GM23338 (cell line): ENCODE results near the gene DPYSL3. TPM values are rescaled to one million over a fixed set of nuclear protein-coding genes. Genes with fewer than 3 reads are reported as not detected.
A peak's percentile ranks its signal among the peaks of the same experiment; 100 is the strongest.

Source experiments
- ATAC-seq: fragments of 200-7000 bp; cut with Tn5 transposase; 3 replicates; pipeline ENCODE4 v1.9.1; 2020
- DNase-seq: peaks from one replicate; pipeline ENCODE4 v3.0.0-alpha.2; 2015; ENCODE audit warnings: low spot score
- H2AFZ ChIP-seq: fragments of 200-600 bp; sonication (generic); 2 replicates; pipeline ENCODE4 v1.8.0; 2016; ENCODE audit warnings: antibody characterized with exemption, mild to moderate bottlenecking, moderate library complexity
- H3F3A ChIP-seq: fragments of 200-600 bp; sonication (generic); replicated peaks from 2 replicates; pipeline ENCODE4 v1.8.0; 2017; ENCODE audit warnings: antibody characterized with exemption, mixed run types, low read depth
- H3K27ac ChIP-seq: fragments of 200-600 bp; sonication (generic); 2 replicates; pipeline ENCODE4 v1.6.1; 2016; ENCODE audit warnings: low read depth
- H3K27me3 ChIP-seq: fragments of 200-600 bp; sonication (generic); 2 replicates; pipeline ENCODE4 v1.8.0; 2016; ENCODE audit warnings: mild to moderate bottlenecking, mixed run types, moderate library complexity; ENCODE audit not compliant: insufficient read depth
- H3K36me3 ChIP-seq: fragments of 200-600 bp; sonication (generic); 2 replicates; pipeline ENCODE4 v1.8.0; 2016; ENCODE audit warnings: mild to moderate bottlenecking; ENCODE audit not compliant: insufficient read depth
- H3K4me1 ChIP-seq: fragments of 200-600 bp; sonication (generic); 2 replicates; pipeline ENCODE4 v1.8.0; 2016; ENCODE audit warnings: mild to moderate bottlenecking, moderate library complexity; ENCODE audit not compliant: insufficient read depth
- H3K4me2 ChIP-seq: fragments of 200-600 bp; sonication (generic); 2 replicates; pipeline ENCODE4 v1.7.1; 2017; ENCODE audit warnings: mixed run types
- H3K4me3 ChIP-seq: fragments of 200-600 bp; sonication (generic); 2 replicates; pipeline ENCODE4 v1.6.1; 2016; ENCODE audit warnings: mixed run types
- H3K79me2 ChIP-seq: fragments of 200-600 bp; sonication (generic); replicated peaks from 2 replicates; pipeline ENCODE4 v1.8.0; 2017; ENCODE audit warnings: mild to moderate bottlenecking; ENCODE audit not compliant: insufficient read depth
- H3K9me2 ChIP-seq: fragments of 200-600 bp; sonication (generic); 2 replicates; pipeline ENCODE4 v1.8.0; 2017; ENCODE audit not compliant: insufficient read depth
- H4K20me1 ChIP-seq: fragments of 200-600 bp; sonication (generic); replicated peaks from 2 replicates; pipeline ENCODE4 v1.8.0; 2017; ENCODE audit warnings: mild to moderate bottlenecking; ENCODE audit not compliant: insufficient read depth
- H3K27ac Mint-ChIP-seq: 2 replicates; pipeline ENCODE4 v1.8.0; 2020; ENCODE audit warnings: inconsistent platforms, mild to moderate bottlenecking, moderate library complexity, mixed read lengths
- H3K27me3 Mint-ChIP-seq: 3 replicates; pipeline ENCODE4 v1.8.0; 2022; ENCODE audit warnings: low read depth, mild to moderate bottlenecking, moderate library complexity, mixed read lengths, inconsistent platforms; ENCODE audit not compliant: insufficient read depth, poor library complexity
- H3K36me3 Mint-ChIP-seq: 3 replicates; pipeline ENCODE4 v1.8.0; 2021; ENCODE audit warnings: low read depth, mild to moderate bottlenecking, inconsistent platforms, moderate library complexity, mixed read lengths
- H3K4me1 Mint-ChIP-seq: 3 replicates; pipeline ENCODE4 v1.8.0; 2020; ENCODE audit warnings: mild to moderate bottlenecking, inconsistent platforms, mixed read lengths
- H3K4me3 Mint-ChIP-seq: 3 replicates; pipeline ENCODE4 v1.8.0; 2021; ENCODE audit warnings: moderate library complexity, mild to moderate bottlenecking, inconsistent platforms, mixed read lengths
- H3K9me3 Mint-ChIP-seq: 3 replicates; pipeline ENCODE4 v1.8.0; 2020; ENCODE audit warnings: moderate library complexity, mild to moderate bottlenecking, inconsistent platforms, mixed read lengths
- CREB1 ChIP-seq: fragments of 250-450 bp; sonication (Bioruptor Pico); IDR thresholded peaks from 2 replicates; pipeline ENCODE4 v1.5.0; 2020; ENCODE audit warnings: low read depth, mild to moderate bottlenecking, moderate library complexity
- EZH2 ChIP-seq: fragments of 200-600 bp; sonication (generic); IDR thresholded peaks from one replicate; pipeline ENCODE4 v1.8.0; 2017; ENCODE audit warnings: antibody characterized with exemption, mild to moderate bottlenecking, low read depth; ENCODE audit not compliant: unreplicated experiment
- EZH2phosphoT487 ChIP-seq: fragments of 200-600 bp; sonication (generic); IDR thresholded peaks from one replicate; pipeline ENCODE4 v1.8.1; 2018; ENCODE audit warnings: antibody characterized with exemption; ENCODE audit not compliant: unreplicated experiment
- JUNB ChIP-seq: IDR thresholded peaks from one replicate; pipeline ENCODE4 v1.6.1; 2016; ENCODE audit warnings: antibody characterized with exemption; ENCODE audit not compliant: unreplicated experiment
- NANOG ChIP-seq: IDR thresholded peaks from 2 replicates; pipeline ENCODE4 v1.6.1; 2016; ENCODE audit warnings: antibody characterized with exemption, borderline replicate concordance
- POLR2AphosphoS5 ChIP-seq: IDR thresholded peaks from 2 replicates; pipeline ENCODE4 v1.6.1; 2016; ENCODE audit warnings: antibody characterized with exemption, low read depth
- STAT1 ChIP-seq: IDR thresholded peaks from one replicate; pipeline ENCODE4 v1.6.1; 2016; ENCODE audit warnings: antibody characterized with exemption; ENCODE audit not compliant: unreplicated experiment
- ZNF114 ChIP-seq: fragments of 250-450 bp; sonication (Bioruptor Pico); IDR thresholded peaks from 2 replicates; pipeline ENCODE4 v1.5.0; 2020; ENCODE audit warnings: mild to moderate bottlenecking, moderate library complexity
- ZNF331 ChIP-seq: fragments of 250-450 bp; sonication (Bioruptor Pico); IDR thresholded peaks from 2 replicates; pipeline ENCODE4 v1.5.0; 2020; ENCODE audit warnings: low read depth, mild to moderate bottlenecking, moderate library complexity
- polyA plus RNA-seq: library from polyadenylated mRNA; unstranded; fragments of >200 nt; fragmentation: Nextera tagmentation; extraction: Ambion mirVana; gene quantifications from 2 replicates; pipeline ENCODE4 v1.2.1, GENCODE V29; 2016
- total RNA-seq: library from RNA; depleted of rRNA; stranded (reverse); fragments of >200 nt; shearing (Covaris generic); gene quantifications from 2 replicates; pipeline ENCODE4 v1.2.3, GENCODE V29; 2014
- TF ChIP-seq, protein P1 (sequence below), 2 experiments: fragments of 200-600 bp in 1 of 2; sonication (generic) in 1 of 2; conservative IDR thresholded peaks; 2 replicates each; pipeline versions ENCODE4 v1.5.1 to v1.6.1; 2016 to 2017; ENCODE audit warnings: antibody characterized with exemption in 2 of 2, low read depth in 2 of 2, mild to moderate bottlenecking in 2 of 2, moderate library complexity in 1 of 2
- TF ChIP-seq, protein P2 (sequence below): IDR thresholded peaks from one replicate; pipeline ENCODE4 v1.6.1; 2018; ENCODE audit warnings: antibody characterized with exemption; ENCODE audit not compliant: unreplicated experiment
- TF ChIP-seq, protein P3 (sequence below): IDR thresholded peaks from 2 replicates; pipeline ENCODE4 v1.6.1; 2016; ENCODE audit warnings: antibody characterized with exemption
- TF ChIP-seq, protein P4 (sequence below): fragments of 250-450 bp; sonication (Bioruptor Pico); IDR thresholded peaks from 2 replicates; pipeline ENCODE4 v1.5.0; 2020; ENCODE audit warnings: mild to moderate bottlenecking, moderate library complexity

The DPYSL3 gene
- total and polyA plus RNA-seq, 2 experiments from 2014 or later, result 97.6 to 455 TPM

DNA sequence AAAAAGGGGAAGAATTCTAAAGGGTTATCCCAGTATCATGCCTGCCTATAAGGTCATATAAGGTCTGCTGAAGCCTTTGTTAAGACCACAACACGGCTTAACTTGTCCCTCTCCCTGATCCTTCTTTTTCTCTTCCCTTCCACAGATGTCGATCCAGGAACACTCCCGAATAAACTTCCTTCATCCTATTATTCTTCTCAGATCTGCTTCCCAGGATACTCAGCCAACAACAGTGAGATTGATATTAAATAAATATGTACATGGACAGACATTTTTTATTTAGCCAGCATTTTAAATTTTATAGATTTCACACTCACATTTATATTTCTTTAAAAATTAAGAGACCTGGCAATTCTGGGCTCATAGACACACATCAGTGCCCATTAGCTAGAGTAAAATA lies 44.1 kb downstream of the DPYSL3 start:
- H3K4me3 Mint-ChIP-seq, result no peak overlapping the region
- no peak for ATAC-seq
- Histone ChIP-seq H3K4me2 (no peak overlapping the region), H3K4me3 (no peak overlapping the region), H3K4me1 (peaks cover 39% of the 10 kb centered on the region), H3F3A (no peaks in the 10 kb centered on the region), H2AFZ (no peak overlapping the region), H4K20me1 (no peaks in the 10 kb centered on the region), H3K27me3 (no peaks in the 10 kb centered on the region), H3K27ac (peak overlapping the region; percentile 80; the same call in 1 of the 2 replicates), H3K9me2 (peaks cover 9% of the 10 kb centered on the region), H3K36me3 (no peaks in the 10 kb centered on the region), H3K79me2 (peaks cover 54% of the 10 kb centered on the region)
- DNase-seq, result no peak
- peaks cover 7% of the 10 kb centered on the region for H3K27me3 Mint-ChIP-seq
- H3K27ac Mint-ChIP-seq, result peak overlapping the region; percentile 66
- TF ChIP-seq, protein P1, sequence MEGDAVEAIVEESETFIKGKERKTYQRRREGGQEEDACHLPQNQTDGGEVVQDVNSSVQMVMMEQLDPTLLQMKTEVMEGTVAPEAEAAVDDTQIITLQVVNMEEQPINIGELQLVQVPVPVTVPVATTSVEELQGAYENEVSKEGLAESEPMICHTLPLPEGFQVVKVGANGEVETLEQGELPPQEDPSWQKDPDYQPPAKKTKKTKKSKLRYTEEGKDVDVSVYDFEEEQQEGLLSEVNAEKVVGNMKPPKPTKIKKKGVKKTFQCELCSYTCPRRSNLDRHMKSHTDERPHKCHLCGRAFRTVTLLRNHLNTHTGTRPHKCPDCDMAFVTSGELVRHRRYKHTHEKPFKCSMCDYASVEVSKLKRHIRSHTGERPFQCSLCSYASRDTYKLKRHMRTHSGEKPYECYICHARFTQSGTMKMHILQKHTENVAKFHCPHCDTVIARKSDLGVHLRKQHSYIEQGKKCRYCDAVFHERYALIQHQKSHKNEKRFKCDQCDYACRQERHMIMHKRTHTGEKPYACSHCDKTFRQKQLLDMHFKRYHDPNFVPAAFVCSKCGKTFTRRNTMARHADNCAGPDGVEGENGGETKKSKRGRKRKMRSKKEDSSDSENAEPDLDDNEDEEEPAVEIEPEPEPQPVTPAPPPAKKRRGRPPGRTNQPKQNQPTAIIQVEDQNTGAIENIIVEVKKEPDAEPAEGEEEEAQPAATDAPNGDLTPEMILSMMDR (conservative IDR thresholded peaks at IDR 0.05; ENCODE audit: low read depth in 2 of 2), result no peak
- TF ChIP-seq, protein P2, sequence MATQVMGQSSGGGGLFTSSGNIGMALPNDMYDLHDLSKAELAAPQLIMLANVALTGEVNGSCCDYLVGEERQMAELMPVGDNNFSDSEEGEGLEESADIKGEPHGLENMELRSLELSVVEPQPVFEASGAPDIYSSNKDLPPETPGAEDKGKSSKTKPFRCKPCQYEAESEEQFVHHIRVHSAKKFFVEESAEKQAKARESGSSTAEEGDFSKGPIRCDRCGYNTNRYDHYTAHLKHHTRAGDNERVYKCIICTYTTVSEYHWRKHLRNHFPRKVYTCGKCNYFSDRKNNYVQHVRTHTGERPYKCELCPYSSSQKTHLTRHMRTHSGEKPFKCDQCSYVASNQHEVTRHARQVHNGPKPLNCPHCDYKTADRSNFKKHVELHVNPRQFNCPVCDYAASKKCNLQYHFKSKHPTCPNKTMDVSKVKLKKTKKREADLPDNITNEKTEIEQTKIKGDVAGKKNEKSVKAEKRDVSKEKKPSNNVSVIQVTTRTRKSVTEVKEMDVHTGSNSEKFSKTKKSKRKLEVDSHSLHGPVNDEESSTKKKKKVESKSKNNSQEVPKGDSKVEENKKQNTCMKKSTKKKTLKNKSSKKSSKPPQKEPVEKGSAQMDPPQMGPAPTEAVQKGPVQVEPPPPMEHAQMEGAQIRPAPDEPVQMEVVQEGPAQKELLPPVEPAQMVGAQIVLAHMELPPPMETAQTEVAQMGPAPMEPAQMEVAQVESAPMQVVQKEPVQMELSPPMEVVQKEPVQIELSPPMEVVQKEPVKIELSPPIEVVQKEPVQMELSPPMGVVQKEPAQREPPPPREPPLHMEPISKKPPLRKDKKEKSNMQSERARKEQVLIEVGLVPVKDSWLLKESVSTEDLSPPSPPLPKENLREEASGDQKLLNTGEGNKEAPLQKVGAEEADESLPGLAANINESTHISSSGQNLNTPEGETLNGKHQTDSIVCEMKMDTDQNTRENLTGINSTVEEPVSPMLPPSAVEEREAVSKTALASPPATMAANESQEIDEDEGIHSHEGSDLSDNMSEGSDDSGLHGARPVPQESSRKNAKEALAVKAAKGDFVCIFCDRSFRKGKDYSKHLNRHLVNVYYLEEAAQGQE, result no peak
- no peak for TF ChIP-seq EZH2phosphoT487
- TF ChIP-seq ZNF331, result no peak
- TF ChIP-seq, protein P3, sequence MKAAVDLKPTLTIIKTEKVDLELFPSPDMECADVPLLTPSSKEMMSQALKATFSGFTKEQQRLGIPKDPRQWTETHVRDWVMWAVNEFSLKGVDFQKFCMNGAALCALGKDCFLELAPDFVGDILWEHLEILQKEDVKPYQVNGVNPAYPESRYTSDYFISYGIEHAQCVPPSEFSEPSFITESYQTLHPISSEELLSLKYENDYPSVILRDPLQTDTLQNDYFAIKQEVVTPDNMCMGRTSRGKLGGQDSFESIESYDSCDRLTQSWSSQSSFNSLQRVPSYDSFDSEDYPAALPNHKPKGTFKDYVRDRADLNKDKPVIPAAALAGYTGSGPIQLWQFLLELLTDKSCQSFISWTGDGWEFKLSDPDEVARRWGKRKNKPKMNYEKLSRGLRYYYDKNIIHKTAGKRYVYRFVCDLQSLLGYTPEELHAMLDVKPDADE, result no peak
- no peak for TF ChIP-seq NANOG
- TF ChIP-seq CREB1 (CRISPR knock-in tag), result no peak
- no peak for TF ChIP-seq EZH2
- no peak for TF ChIP-seq JUNB
- no peak for TF ChIP-seq POLR2AphosphoS5
- TF ChIP-seq ZNF114, result no peak
- TF ChIP-seq, protein P4, sequence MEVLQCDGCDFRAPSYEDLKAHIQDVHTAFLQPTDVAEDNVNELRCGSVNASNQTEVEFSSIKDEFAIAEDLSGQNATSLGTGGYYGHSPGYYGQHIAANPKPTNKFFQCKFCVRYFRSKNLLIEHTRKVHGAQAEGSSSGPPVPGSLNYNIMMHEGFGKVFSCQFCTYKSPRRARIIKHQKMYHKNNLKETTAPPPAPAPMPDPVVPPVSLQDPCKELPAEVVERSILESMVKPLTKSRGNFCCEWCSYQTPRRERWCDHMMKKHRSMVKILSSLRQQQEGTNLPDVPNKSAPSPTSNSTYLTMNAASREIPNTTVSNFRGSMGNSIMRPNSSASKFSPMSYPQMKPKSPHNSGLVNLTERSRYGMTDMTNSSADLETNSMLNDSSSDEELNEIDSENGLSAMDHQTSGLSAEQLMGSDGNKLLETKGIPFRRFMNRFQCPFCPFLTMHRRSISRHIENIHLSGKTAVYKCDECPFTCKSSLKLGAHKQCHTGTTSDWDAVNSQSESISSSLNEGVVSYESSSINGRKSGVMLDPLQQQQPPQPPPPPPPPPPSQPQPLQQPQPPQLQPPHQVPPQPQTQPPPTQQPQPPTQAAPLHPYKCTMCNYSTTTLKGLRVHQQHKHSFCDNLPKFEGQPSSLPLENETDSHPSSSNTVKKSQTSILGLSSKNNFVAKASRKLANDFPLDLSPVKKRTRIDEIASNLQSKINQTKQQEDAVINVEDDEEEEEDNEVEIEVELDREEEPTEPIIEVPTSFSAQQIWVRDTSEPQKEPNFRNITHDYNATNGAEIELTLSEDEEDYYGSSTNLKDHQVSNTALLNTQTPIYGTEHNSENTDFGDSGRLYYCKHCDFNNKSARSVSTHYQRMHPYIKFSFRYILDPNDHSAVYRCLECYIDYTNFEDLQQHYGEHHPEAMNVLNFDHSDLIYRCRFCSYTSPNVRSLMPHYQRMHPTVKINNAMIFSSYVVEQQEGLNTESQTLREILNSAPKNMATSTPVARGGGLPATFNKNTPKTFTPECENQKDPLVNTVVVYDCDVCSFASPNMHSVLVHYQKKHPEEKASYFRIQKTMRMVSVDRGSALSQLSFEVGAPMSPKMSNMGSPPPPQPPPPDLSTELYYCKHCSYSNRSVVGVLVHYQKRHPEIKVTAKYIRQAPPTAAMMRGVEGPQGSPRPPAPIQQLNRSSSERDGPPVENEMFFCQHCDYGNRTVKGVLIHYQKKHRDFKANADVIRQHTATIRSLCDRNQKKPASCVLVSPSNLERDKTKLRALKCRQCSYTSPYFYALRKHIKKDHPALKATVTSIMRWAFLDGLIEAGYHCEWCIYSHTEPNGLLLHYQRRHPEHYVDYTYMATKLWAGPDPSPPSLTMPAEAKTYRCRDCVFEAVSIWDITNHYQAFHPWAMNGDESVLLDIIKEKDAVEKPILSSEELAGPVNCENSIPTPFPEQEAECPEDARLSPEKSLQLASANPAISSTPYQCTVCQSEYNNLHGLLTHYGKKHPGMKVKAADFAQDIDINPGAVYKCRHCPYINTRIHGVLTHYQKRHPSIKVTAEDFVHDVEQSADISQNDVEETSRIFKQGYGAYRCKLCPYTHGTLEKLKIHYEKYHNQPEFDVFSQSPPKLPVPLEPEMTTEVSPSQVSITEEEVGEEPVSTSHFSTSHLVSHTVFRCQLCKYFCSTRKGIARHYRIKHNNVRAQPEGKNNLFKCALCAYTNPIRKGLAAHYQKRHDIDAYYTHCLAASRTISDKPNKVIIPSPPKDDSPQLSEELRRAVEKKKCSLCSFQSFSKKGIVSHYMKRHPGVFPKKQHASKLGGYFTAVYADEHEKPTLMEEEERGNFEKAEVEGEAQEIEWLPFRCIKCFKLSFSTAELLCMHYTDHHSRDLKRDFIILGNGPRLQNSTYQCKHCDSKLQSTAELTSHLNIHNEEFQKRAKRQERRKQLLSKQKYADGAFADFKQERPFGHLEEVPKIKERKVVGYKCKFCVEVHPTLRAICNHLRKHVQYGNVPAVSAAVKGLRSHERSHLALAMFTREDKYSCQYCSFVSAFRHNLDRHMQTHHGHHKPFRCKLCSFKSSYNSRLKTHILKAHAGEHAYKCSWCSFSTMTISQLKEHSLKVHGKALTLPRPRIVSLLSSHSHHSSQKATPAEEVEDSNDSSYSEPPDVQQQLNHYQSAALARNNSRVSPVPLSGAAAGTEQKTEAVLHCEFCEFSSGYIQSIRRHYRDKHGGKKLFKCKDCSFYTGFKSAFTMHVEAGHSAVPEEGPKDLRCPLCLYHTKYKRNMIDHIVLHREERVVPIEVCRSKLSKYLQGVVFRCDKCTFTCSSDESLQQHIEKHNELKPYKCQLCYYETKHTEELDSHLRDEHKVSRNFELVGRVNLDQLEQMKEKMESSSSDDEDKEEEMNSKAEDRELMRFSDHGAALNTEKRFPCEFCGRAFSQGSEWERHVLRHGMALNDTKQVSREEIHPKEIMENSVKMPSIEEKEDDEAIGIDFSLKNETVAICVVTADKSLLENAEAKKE (CRISPR knock-in tag), result no peak
- TF ChIP-seq STAT1, result no peak
- peaks cover 22% of the 10 kb centered on the region; the same call in 2 of the 3 replicates for H3K36me3 Mint-ChIP-seq
- H3K4me1 Mint-ChIP-seq, result peaks cover 52% of the 10 kb centered on the region
- H3K9me3 Mint-ChIP-seq, result no peaks in the 10 kb centered on the region
